ENCODE measurements around the gene OR2T12.

DNA sequence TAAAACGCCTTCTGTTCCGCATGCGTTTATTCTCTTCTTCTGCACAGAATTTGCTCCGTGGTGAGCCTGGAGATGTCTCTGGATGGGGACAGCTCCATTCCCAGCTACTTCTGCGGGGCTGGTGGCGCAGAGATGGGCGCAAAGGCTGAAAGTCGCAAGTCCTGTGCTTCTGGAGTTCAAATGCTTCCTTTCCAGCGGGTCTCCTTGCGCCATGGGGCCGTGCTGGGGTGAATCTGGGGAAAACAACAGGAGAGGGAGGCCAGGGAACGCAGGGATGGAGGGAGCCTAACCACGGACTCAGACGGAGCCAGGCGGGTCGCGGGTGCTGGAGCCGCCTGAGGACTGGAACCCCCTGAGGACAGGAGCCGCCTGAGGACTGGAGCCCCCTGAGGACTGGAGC, 2.9 kb upstream of the OR2T12 start:
- TF ChIP-seq POLR2AphosphoS5 (IDR thresholded peaks at IDR 0.05; ENCODE audit: low read depth, low read length) (no peak), TAF1 (IDR thresholded peaks at IDR 0.05; ENCODE audit: borderline replicate concordance, insufficient read depth, low read length) (no peak), SIN3A (IDR thresholded peaks at IDR 0.05; ENCODE audit: borderline replicate concordance, insufficient read depth, low read length) (no peak)
- TF ChIP-seq, protein P1, sequence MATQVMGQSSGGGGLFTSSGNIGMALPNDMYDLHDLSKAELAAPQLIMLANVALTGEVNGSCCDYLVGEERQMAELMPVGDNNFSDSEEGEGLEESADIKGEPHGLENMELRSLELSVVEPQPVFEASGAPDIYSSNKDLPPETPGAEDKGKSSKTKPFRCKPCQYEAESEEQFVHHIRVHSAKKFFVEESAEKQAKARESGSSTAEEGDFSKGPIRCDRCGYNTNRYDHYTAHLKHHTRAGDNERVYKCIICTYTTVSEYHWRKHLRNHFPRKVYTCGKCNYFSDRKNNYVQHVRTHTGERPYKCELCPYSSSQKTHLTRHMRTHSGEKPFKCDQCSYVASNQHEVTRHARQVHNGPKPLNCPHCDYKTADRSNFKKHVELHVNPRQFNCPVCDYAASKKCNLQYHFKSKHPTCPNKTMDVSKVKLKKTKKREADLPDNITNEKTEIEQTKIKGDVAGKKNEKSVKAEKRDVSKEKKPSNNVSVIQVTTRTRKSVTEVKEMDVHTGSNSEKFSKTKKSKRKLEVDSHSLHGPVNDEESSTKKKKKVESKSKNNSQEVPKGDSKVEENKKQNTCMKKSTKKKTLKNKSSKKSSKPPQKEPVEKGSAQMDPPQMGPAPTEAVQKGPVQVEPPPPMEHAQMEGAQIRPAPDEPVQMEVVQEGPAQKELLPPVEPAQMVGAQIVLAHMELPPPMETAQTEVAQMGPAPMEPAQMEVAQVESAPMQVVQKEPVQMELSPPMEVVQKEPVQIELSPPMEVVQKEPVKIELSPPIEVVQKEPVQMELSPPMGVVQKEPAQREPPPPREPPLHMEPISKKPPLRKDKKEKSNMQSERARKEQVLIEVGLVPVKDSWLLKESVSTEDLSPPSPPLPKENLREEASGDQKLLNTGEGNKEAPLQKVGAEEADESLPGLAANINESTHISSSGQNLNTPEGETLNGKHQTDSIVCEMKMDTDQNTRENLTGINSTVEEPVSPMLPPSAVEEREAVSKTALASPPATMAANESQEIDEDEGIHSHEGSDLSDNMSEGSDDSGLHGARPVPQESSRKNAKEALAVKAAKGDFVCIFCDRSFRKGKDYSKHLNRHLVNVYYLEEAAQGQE (IDR thresholded peaks at IDR 0.05; ENCODE audit: insufficient read depth in 1 of 2, low read depth in 2 of 2, low read length in 2 of 2): no peak
